ENCODE results near the gene MAPK8IP1.

Gene MAPK8IP1

DNA sequence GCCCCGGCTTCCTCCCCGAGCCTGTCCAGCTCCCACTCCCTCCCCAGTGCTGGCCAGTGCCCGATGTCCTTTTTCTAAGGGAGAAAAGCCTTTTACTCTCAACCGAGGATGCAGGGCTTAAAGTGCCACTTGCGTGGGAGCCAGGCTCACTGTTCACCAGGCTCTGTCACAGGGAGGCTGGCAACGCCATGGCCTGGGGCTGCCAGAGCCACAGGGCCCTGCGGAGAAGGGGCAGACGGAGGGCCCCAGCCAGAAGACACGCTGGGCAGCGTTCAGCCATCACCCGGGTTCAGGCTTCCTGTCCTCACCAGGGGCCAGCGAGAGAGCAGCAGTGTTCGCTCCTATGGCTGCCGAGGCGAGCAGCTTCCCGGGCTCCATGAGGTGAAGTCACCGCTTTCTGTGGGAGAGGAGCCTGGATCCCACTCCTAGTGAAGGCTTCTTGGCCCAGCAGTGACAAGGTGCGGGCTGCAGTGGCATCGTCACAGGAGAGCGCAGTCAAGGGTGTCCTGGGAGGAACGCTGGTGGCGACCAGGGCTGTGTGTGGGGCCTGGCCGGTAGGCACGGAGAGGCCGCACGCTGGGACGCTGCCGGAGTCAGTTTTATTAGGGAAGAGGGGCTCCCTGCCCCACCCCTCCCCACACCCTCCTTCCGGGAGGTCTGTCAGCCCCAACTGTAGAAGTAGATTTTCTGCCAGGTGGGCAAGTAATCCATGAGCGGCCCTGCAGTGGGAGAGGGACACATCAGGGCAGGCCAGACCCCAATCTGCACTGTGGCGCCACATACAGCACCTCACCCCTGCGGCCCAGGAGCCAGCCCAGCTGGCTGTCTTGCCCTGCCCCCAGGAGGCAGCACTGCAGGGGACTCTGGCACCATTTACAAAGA lies 24.4 kb downstream of the MAPK8IP1 start:
- intact Hi-C loops (cut with DNase I; ENCODE audit: low total_unique reads): no loop called here
- Histone ChIP-seq H3K4me3 (no peak overlapping the region), H3K4me1 (no peaks in the 10 kb centered on the region), H3K36me3 (peaks cover 40 to 69% (median 54%) of the 10 kb centered on the region in 3 donors), H3K27ac (no peak overlapping the region), H3K27me3 (no peaks in the 10 kb centered on the region), H3K9me3 (no peaks in the 10 kb centered on the region)
- TF ChIP-seq, protein P1, sequence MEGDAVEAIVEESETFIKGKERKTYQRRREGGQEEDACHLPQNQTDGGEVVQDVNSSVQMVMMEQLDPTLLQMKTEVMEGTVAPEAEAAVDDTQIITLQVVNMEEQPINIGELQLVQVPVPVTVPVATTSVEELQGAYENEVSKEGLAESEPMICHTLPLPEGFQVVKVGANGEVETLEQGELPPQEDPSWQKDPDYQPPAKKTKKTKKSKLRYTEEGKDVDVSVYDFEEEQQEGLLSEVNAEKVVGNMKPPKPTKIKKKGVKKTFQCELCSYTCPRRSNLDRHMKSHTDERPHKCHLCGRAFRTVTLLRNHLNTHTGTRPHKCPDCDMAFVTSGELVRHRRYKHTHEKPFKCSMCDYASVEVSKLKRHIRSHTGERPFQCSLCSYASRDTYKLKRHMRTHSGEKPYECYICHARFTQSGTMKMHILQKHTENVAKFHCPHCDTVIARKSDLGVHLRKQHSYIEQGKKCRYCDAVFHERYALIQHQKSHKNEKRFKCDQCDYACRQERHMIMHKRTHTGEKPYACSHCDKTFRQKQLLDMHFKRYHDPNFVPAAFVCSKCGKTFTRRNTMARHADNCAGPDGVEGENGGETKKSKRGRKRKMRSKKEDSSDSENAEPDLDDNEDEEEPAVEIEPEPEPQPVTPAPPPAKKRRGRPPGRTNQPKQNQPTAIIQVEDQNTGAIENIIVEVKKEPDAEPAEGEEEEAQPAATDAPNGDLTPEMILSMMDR (IDR thresholded peaks at IDR 0.05): no peak
- DNase-seq: no peak

DNA sequence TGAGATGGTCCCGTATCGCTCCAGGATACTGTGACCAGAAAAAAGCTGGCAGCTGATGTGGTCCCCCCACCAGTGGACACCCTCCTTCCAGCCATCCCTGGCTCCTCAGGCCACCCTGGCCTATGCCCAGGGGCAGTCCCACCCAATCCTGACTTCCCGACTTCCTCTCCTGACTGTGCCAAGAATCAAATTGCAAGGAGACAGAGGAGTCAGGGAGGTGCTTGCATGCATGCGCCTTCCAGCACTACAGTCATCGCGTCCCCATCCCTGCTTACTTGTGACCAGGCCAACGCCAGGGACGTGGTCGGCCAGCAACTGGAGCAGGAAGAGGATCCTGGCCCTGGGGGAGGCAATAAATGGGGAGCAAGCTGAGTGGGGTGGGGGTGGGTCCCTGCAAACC lies 25.2 kb downstream of the MAPK8IP1 start:
- no peaks in the 10 kb centered on the region for H3K9me3 ChIP-seq
- intact Hi-C loops (cut with DNase I; ENCODE audit: low total_unique reads): no loop called here
- peaks cover 0 to 1% (median 0%) of the 10 kb centered on the region in 4 donors for H3K4me1 ChIP-seq
- peaks cover 40 to 71% (median 60%) of the 10 kb centered on the region in 3 donors for H3K36me3 ChIP-seq
- DNase-seq: no peak
- no peaks in the 10 kb centered on the region for H3K27me3 ChIP-seq
- no peak overlapping the region for H3K4me3 ChIP-seq
- TF ChIP-seq, protein P1 (IDR thresholded peaks at IDR 0.05): no peak
- no peak overlapping the region for H3K27ac ChIP-seq

- DNase-seq: no peak
- intact Hi-C loops (cut with DNase I; ENCODE audit: low total_unique reads): no loop called here
- Histone ChIP-seq H3K4me3 (no peak overlapping the region), H3K27ac (no peak overlapping the region), H3K4me1 (peaks cover 0 to 23% (median 13%) of the 10 kb centered on the region in 4 donors), H3K9me3 (no peaks in the 10 kb centered on the region), H3K27me3 (no peaks in the 10 kb centered on the region), H3K36me3 (peaks cover 40 to 73% (median 60%) of the 10 kb centered on the region in 3 donors)
- TF ChIP-seq, protein P1 (IDR thresholded peaks at IDR 0.05): no peak
Measured at GRCh38 chr11:45913514-45913913, 28.1 kb downstream of the MAPK8IP1 start.

GRCh38 chr11:45913942-45914635 lies 28.6 kb downstream of the MAPK8IP1 start:
- Histone ChIP-seq H3K27ac (no peak overlapping the region), H3K4me3 (no peak overlapping the region), H3K4me1 (peaks cover 0 to 29% (median 13%) of the 10 kb centered on the region in 4 donors), H3K36me3 (peaks cover 40 to 68% (median 60%) of the 10 kb centered on the region in 3 donors), H3K27me3 (no peaks in the 10 kb centered on the region), H3K9me3 (no peaks in the 10 kb centered on the region)
- intact Hi-C loops (cut with DNase I; ENCODE audit: low total_unique reads): no loop called here
- DNase-seq: no peak
- TF ChIP-seq, protein P1 (IDR thresholded peaks at IDR 0.05): no peak

DNA sequence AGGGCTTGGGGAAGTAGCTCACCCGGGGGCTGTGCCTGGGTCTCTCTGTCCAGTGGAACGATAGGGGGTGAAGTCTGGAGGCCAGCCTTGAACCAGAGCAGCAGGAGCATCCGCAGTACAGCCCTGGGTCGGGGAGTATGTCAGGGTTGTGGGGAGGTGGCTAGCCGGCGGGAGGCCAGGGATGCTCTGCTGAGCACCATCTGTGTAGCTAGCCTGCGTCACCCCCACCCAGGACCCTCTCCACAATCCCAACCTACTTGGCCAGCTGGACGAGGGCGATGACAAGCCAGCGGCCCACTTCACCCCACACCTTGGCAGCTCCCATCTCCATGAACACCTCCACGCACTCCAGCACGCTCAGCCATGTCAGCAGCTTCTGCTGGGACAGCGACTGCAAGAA lies 30.0 kb downstream of the MAPK8IP1 start:
- peaks cover 37 to 54% (median 50%) of the 10 kb centered on the region in 3 donors for H3K36me3 ChIP-seq

More for the DNA sequence above, 30.0 kb downstream of the MAPK8IP1 start:
- intact Hi-C loops (cut with DNase I; ENCODE audit: low total_unique reads): loop anchor here (5.0 kb wide), 2 partner anchors 58 to 73 kb away; no protein-coding TSS in a partner anchor
- Histone ChIP-seq H3K9me3 (no peaks in the 10 kb centered on the region), H3K4me3 (no peak overlapping the region), H3K27ac (no peak overlapping the region), H3K27me3 (no peaks in the 10 kb centered on the region), H3K4me1 (peaks cover 0 to 31% (median 13%) of the 10 kb centered on the region in 4 donors)
- no peak for DNase-seq
- TF ChIP-seq, protein P1 (IDR thresholded peaks at IDR 0.05): no peak

All from tibial artery (tissue), 4 donors.